Skeletal muscle tissue (tissue), 4 donors: ENCODE data around the gene DUSP11. TPM values are rescaled to one million over a fixed set of nuclear protein-coding genes. Genes with fewer than 3 reads are reported as not detected.

ENCODE experiments used
- H3K27ac ChIP-seq: one replicate; pipeline ENCODE4 v1.7.0; 2013; ENCODE audit warnings: mild to moderate bottlenecking, low read depth, low read length, inconsistent platforms
- H3K27me3 ChIP-seq, 3 donors: one replicate each; pipeline ENCODE4 v1.7.0; 2013; ENCODE audit warnings: low read length in 3 of 3; ENCODE audit not compliant: control insufficient read depth in 3 of 3, insufficient read depth in 3 of 3
- H3K36me3 ChIP-seq, 3 donors: one replicate each; pipeline ENCODE4 v1.7.0; 2013; ENCODE audit warnings: low read length in 3 of 3; ENCODE audit not compliant: control insufficient read depth in 3 of 3, insufficient read depth in 3 of 3
- H3K4me1 ChIP-seq, 3 donors: one replicate each; pipeline ENCODE4 v1.7.0; 2013; ENCODE audit warnings: low read length in 3 of 3, mild to moderate bottlenecking in 3 of 3; ENCODE audit not compliant: control insufficient read depth in 3 of 3, insufficient read depth in 3 of 3
- H3K4me3 ChIP-seq, 3 donors: one replicate each; pipeline ENCODE4 v1.7.0; 2013; ENCODE audit warnings: low read length in 3 of 3
- H3K9ac ChIP-seq, 3 donors: one replicate each; pipeline ENCODE4 v1.7.0; 2013; ENCODE audit warnings: low read length in 3 of 3, mild to moderate bottlenecking in 3 of 3, moderate library complexity in 2 of 3, low read depth in 1 of 3
- H3K9me3 ChIP-seq, 3 donors: one replicate each; pipeline ENCODE4 v1.7.0; 2013; ENCODE audit warnings: low read length in 3 of 3; ENCODE audit not compliant: control insufficient read depth in 3 of 3
- total RNA-seq: library from RNA; depleted of rRNA; stranded (reverse); fragments of >200 nt; gene quantifications from one replicate; pipeline ENCODE4 v1.2.3, GENCODE V29; 2014
- donor health status: Osteomylitis.

Gene DUSP11
- total RNA-seq = 28.2 TPM

DNA sequence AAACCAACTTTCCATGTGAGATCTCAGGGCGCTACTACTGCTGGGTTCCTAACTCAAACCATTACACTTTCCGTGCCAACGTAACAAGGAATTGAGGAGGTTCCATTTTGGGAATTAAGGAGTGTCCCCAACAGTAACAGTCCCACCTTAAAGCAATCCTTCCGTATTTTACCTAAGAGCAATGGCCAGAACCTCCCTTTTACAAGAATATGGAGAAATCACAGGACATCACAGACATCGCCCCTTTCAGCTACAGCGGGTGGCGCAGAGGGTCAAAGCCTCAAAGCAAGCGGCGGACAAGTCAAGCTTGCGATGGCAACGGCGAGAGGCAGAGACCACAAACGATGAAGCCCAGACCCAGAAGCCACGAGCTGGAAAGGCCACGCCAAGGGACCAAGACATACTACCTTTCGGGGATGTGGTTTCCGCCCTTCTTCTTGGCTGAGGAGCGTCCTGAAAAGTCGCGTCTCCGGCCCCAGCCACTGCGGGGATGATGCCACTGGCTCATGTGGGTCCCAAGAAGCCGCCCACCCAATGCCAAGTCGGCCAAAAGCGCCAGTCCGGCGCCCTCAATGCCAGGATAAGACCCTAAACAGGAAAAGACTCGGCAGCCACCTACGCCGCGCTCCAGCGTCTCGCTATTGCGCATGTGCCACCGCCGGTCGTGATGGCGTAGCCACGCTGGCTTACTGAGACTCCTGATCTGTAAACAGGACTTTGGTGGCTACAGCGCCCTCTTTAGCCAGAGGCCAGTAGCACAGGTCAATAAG, at the start of gene DUSP11:
DUSP11 (minus strand) TSS at position 637 of the 770 bp plus-strand sequence; CDS start at position 508, 129 bp downstream.
- Histone ChIP-seq H3K9me3 (no peaks in the 10 kb centered on the region), H3K4me3 (peak within 1 kb of the TSS; percentile 97 to 99 (median 98)), H3K36me3 (peaks cover 11 to 17% (median 13%) of the 10 kb centered on the region in 3 donors), H3K4me1 (peaks cover 0 to 18% (median 7%) of the 10 kb centered on the region in 3 donors), H3K27ac (peak within 1 kb of the TSS; percentile 91), H3K27me3 (peaks cover 0 to 2% (median 0%) of the 10 kb centered on the region in 3 donors), H3K9ac (peak within 1 kb of the TSS; percentile 98 to 100 (median 98))

DNA sequence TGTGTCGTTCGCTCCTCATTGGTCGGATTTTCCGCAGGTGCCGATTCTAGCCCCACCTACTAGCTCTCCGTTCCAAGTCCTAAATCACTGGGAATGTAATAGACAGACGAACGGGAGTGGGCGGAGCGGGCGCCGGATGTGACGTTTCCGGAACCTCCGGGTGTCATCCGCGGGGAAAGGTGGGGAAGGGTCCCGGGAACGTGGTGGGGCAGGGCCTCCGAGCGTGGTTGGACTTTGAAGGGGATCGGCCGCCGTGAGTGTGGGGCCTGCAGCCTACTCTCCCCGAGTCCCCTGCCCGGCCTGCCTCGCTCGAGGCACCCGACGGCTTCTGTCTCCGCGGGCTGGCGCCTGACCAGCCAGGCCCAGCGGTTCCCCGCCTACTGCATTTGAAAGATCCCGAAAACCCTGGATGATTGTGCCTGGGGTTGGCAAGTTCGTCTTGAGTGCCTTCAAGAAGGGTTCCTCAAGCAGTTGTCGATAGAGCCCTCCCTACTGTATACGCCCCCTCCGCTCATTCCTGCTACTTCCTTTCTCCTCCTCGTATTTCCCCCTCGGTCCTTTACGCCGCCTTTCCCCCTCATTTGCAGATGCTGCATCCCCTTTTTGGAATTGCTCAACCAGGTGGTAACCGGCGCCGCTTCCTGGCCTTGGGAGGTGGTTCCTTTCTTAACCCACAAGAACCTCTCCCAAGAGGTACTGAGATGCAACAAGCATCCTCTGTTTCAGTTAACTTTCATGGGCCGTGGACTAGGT, 49.1 kb upstream of the DUSP11 start, which contains the start of gene STAMBP:
STAMBP (plus strand) TSS at position 144 of the 753 bp plus-strand sequence. CDS start 1,896 bp downstream, outside the sequence.
- Histone ChIP-seq H3K27me3 (peaks cover 0 to 3% (median 0%) of the 10 kb centered on the region in 3 donors), H3K4me1 (peaks cover 28 to 39% (median 33%) of the 10 kb centered on the region in 3 donors), H3K9ac (peak within 1 kb of the TSS; percentile 92 to 94 (median 93))

DNA sequence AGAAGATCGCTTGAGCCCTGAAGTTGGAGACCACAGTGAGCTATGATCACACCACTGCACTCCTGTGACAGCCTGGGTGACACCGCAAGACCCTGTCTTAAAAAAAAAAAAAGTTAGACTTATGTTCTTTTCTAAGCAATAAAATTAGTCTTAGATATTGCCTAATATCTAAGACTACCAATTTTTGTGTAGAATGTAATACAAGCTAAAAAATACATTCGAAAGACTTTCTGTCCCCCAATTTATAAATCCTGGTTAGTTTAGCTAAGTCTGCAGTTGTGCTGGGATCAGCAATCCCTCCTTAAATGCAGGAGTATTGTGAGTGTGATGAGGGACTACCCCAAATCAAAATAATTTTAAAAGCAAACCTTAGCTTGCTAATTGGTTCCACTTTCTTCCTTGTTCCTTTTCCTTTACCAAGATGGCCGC, 48.5 kb upstream of the DUSP11 start:
- Histone ChIP-seq H3K27ac (peak overlapping the region; percentile 97), H3K4me3 (peak overlapping the region; percentile 79 to 93 (median 90)), H3K27me3 (peaks cover 0 to 3% (median 0%) of the 10 kb centered on the region in 3 donors), H3K4me1 (peaks cover 28 to 39% (median 33%) of the 10 kb centered on the region in 3 donors), H3K9ac (peak overlapping the region in 2 of 3 donors; percentile 92 to 94), H3K36me3 (peaks cover 0 to 7% (median 5%) of the 10 kb centered on the region in 3 donors), H3K9me3 (no peaks in the 10 kb centered on the region)

More for the DNA sequence above, 49.1 kb upstream of the DUSP11 start, which contains the start of gene STAMBP:
- peak within 1 kb of the TSS; percentile 97 for H3K27ac ChIP-seq
- H3K36me3 ChIP-seq = peaks cover 0 to 7% (median 5%) of the 10 kb centered on the region in 3 donors
- no peaks in the 10 kb centered on the region for H3K9me3 ChIP-seq
- peak within 1 kb of the TSS; percentile 79 to 93 (median 90) for H3K4me3 ChIP-seq

DNA sequence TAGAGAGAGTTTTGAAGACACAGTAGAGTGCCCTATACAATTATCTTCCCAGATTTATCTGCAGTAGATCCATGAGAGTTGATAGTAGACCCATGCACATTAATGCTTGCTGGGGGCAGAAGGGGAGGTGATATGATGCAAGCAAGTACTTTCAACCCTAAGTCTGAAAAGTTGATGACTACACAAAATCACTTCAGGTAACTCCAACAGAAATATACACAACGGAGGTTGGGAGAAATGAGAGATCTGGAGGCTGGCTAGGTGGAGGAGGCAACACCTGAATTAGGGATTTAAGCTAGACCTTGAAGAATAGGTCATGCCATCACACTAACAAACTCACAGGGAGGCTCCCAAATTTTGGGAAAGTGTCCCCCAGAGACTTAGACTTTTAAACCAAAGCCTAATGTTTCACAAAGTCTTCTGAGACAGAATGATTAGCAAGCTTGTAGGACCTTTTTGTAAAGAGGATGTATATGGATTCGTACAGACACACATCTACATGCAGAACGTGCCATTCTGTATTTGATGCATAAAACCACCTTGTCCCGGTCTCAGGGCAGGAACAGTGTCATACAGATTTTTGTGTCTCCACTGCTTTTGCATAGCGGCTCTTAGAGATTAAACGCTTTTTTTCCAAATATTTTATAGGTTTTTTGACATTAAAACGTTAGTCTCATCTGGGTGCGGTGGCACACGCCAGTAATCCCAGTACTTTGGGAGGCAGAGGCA, 47.9 kb upstream of the DUSP11 start:
- Histone ChIP-seq H3K36me3 (peaks cover 0 to 5% (median 5%) of the 10 kb centered on the region in 3 donors), H3K27ac (peak overlapping the region; percentile 97), H3K27me3 (peaks cover 0 to 3% (median 0%) of the 10 kb centered on the region in 3 donors), H3K9ac (no peak overlapping the region), H3K4me1 (peaks cover 22 to 35% (median 30%) of the 10 kb centered on the region in 3 donors), H3K9me3 (no peaks in the 10 kb centered on the region), H3K4me3 (peak overlapping the region; percentile 79 to 93 (median 90))

DNA sequence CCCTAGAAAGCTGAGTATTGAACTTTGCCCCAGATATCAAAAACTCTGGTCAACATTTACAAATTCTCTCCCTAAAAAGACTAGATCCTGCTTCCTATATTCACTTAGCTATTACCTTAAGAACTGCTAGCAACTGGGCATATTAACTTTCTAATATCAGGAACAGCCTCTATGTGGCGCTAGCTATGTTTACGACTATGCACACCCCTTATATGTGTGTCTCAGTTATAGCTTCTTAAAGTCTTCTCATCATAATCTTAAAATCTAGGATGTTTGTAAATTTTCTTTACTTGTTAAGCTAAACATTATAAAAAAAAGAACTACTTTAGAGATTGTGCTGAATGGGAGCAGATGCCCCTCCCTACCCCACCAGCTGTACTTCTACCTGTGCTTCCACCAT, 47.1 kb upstream of the DUSP11 start:
- no peaks in the 10 kb centered on the region for H3K9me3 ChIP-seq
- H3K36me3 ChIP-seq = peaks cover 0 to 5% (median 0%) of the 10 kb centered on the region in 3 donors
- H3K4me1 ChIP-seq = peaks cover 19 to 28% (median 24%) of the 10 kb centered on the region in 3 donors
- H3K4me3 ChIP-seq = no peak overlapping the region
- no peak overlapping the region for H3K27ac ChIP-seq
- H3K27me3 ChIP-seq = peaks cover 0 to 3% (median 0%) of the 10 kb centered on the region in 3 donors
- H3K9ac ChIP-seq = no peak overlapping the region

DNA sequence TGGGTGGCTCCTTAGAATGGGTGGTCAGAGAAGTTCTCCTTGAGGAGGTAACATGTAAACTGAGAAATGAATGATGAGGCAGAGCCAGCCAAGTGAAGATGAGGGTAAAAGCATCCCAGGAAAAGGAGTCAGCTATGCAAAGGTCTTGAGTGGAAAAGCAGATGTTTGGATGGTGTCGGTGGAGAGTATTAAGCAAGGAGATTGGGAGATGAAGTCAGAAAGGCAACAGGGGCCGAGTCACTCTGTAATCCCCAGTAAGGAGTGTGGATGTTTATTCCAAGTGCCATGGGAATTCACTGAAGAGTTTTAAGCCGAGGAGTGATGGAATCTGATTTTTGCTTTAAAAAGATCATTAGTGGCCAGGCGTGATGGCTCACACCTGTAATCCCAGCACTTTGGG, 45.5 kb upstream of the DUSP11 start:
- H3K27ac ChIP-seq = no peak overlapping the region
- peaks cover 0 to 3% (median 0%) of the 10 kb centered on the region in 3 donors for H3K27me3 ChIP-seq
- no peaks in the 10 kb centered on the region for H3K9me3 ChIP-seq
- no peaks in the 10 kb centered on the region for H3K36me3 ChIP-seq
- H3K9ac ChIP-seq = no peak overlapping the region
- H3K4me1 ChIP-seq = peaks cover 14 to 18% (median 14%) of the 10 kb centered on the region in 3 donors
- no peak overlapping the region for H3K4me3 ChIP-seq

DNA sequence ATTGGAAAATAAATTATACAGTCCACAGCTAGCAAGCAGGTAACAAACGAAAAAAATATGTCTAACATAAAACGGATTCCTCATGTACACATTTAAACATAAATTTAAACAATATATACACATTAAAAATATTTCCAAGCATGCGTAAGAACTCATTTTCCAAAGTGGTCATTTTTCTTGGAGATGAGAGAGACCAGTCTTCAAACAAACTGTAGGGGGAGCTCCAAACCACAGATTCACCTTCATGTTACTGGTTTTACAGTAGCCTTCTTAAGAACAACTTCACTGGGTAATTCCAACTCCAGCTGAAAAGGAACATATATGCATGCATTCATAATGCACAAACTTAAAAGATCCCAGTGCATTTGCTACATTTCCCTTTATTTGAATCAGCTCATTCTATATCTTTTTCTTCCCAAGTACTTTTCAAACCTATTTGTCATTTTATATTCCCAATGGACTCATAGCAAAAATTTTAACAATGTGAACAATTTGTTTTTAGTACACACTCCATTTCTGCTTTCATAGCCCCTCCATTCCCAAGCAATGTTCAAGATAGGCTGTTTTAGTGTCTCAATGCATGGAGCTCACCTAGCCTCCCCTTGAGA, 44.1 kb upstream of the DUSP11 start:
- H3K36me3 ChIP-seq = no peaks in the 10 kb centered on the region
- H3K4me3 ChIP-seq = no peak overlapping the region
- H3K9me3 ChIP-seq = no peaks in the 10 kb centered on the region
- no peak overlapping the region for H3K9ac ChIP-seq
- peaks cover 0 to 3% (median 0%) of the 10 kb centered on the region in 3 donors for H3K27me3 ChIP-seq
- H3K4me1 ChIP-seq = peaks cover 3 to 7% (median 5%) of the 10 kb centered on the region in 3 donors
- H3K27ac ChIP-seq = no peak overlapping the region

DNA sequence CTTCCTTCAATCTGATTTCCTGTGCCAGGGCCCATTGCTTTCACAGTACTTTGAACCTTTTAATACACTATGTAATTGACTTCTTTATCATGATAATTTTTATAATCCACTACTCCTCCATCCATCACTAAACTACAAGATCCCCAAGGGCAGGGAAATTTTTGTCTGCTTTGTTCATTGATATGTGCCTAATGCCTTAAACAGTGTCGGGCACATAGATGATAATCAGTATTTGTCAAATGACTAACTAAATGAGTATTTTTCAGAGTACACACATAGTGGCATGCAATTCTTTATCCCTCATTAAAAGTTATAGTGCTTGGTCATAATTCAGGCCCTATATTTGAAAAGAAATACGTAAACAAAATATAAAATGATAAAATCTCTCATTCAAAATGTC, 43.5 kb upstream of the DUSP11 start:
- peaks cover 3 to 6% (median 5%) of the 10 kb centered on the region in 3 donors for H3K4me1 ChIP-seq
- H3K27me3 ChIP-seq = peaks cover 0 to 3% (median 0%) of the 10 kb centered on the region in 3 donors
- H3K9ac ChIP-seq = no peak overlapping the region
- no peak overlapping the region for H3K4me3 ChIP-seq
- H3K9me3 ChIP-seq = no peaks in the 10 kb centered on the region
- no peak overlapping the region for H3K27ac ChIP-seq
- H3K36me3 ChIP-seq = no peaks in the 10 kb centered on the region

DNA sequence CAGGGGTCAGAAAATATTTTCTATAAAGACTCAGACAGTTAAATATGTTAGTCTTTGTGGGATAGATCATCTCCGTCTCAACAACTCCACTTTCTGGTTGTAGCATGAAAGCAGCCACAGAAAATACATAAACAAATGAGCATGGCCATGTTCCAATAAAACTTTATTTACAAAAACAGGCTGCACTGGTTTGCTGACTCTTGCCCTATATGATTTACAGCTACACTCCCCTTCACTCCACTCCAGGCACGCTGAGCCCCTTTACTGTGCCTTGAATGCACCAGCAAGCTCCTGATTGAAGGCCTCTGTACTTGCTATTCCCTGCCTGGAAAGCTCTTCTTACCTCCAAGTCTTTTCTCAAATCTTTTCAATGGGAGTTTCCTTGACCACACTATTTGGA, 43.1 kb upstream of the DUSP11 start:
- Histone ChIP-seq H3K4me3 (no peak overlapping the region), H3K9ac (no peak overlapping the region), H3K36me3 (no peaks in the 10 kb centered on the region), H3K27me3 (peaks cover 0 to 3% (median 0%) of the 10 kb centered on the region in 3 donors), H3K4me1 (peaks cover under 1 to 2% (median under 1%) of the 10 kb centered on the region in 3 donors), H3K9me3 (no peaks in the 10 kb centered on the region), H3K27ac (no peak overlapping the region)
